A673 (cell line): ENCODE measurements around the gene TIMP1. TPM values are rescaled to one million over a fixed set of nuclear protein-coding genes. Genes with fewer than 3 reads are reported as not detected.

Experiments used
- BruUV-seq: library from RNA; stranded (reverse); fragments of 400-500 nt; replicated peaks from 2 replicates; lab custom pipeline; 2021; lab: Mats Ljungman, UMichigan
- CTCF ChIA-PET: fragments of 300-600 bp; sonication (Branson Sonifier 250); formaldehyde crosslinking; loops from one replicate; lab custom pipeline; 2022; ENCODE audit warnings: antibody characterized with exemption; lab: Charles Lee
- POLR2A ChIA-PET: fragments of 300-600 bp; sonication (Branson Sonifier 250); formaldehyde crosslinking; loops from one replicate; lab custom pipeline; 2022; ENCODE audit warnings: antibody characterized with exemption; ENCODE audit not compliant: low non-redundant PET; lab: Charles Lee
- DNase-seq: peaks from one replicate; pipeline ENCODE4 v3.0.0-alpha.2; 2015; ENCODE audit warnings: low spot score
- H3K27ac ChIP-seq: fragments of 200-600 bp; sonication (generic); 2 replicates; pipeline ENCODE4 v1.5.1; 2016; ENCODE audit warnings: mixed run types, low read depth, mild to moderate bottlenecking, mixed read lengths, antibody characterized with exemption, low read length; ENCODE audit not compliant: poor library complexity, severe bottlenecking
- H3K27me3 ChIP-seq: fragments of 200-600 bp; sonication (generic); replicated peaks from 2 replicates; pipeline ENCODE4 v1.6.1; 2017; ENCODE audit warnings: mixed run types, low read depth, mild to moderate bottlenecking, mixed read lengths, antibody characterized with exemption, low read length; ENCODE audit not compliant: insufficient read depth, poor library complexity
- H3K36me3 ChIP-seq: fragments of 200-600 bp; sonication (generic); 2 replicates; pipeline ENCODE4 v1.6.1; 2016; ENCODE audit warnings: mixed run types, mild to moderate bottlenecking, mixed read lengths, antibody characterized with exemption, low read length; ENCODE audit not compliant: insufficient read depth, poor library complexity, severe bottlenecking
- H3K4me1 ChIP-seq: fragments of 200-600 bp; sonication (generic); 2 replicates; pipeline ENCODE4 v1.6.1; 2017; ENCODE audit warnings: mixed run types, mild to moderate bottlenecking, mixed read lengths, antibody characterized with exemption, low read length; ENCODE audit not compliant: insufficient read depth, poor library complexity, severe bottlenecking
- H3K4me3 ChIP-seq: fragments of 200-600 bp; sonication (generic); 2 replicates; pipeline ENCODE4 v1.5.1; 2016; ENCODE audit warnings: low read depth, mixed run types, mild to moderate bottlenecking, mixed read lengths, low read length; ENCODE audit not compliant: poor library complexity, severe bottlenecking
- H3K9me3 ChIP-seq: fragments of 200-600 bp; sonication (generic); 2 replicates; pipeline ENCODE4 v1.6.1; 2016; ENCODE audit warnings: mixed run types, low read depth, mild to moderate bottlenecking, mixed read lengths, antibody characterized with exemption, low read length; ENCODE audit not compliant: poor library complexity, severe bottlenecking
- CTCF ChIP-seq: fragments of 300-800, 200-600 bp; sonication (generic); conservative IDR thresholded peaks from 2 replicates; pipeline ENCODE4 v1.5.1; 2017; ENCODE audit warnings: low read depth, mild to moderate bottlenecking, antibody characterized with exemption, low read length, moderate library complexity, mixed read lengths
- EZH2 ChIP-seq: fragments of 200-600 bp; sonication (generic); IDR thresholded peaks from 2 replicates; pipeline ENCODE4 v1.6.1; 2017; ENCODE audit warnings: borderline replicate concordance, low read depth, mild to moderate bottlenecking, mixed read lengths, antibody characterized with exemption, low read length; ENCODE audit not compliant: poor library complexity, severe bottlenecking
- intact Hi-C: fragments of 100-400 bp; cut with micrococcal nuclease; formaldehyde crosslinking; loops from one replicate; pipeline ENCODE4 v1.10.0; 2022; ENCODE audit not compliant: unreplicated experiment
- total RNA-seq: library from RNA; stranded (reverse); gene quantifications from 2 replicates; pipeline ENCODE4 v1.2.3, GENCODE V29; 2021

The TIMP1 gene
- total RNA-seq, 1 experiment from 2014 or later, result 471 TPM

- no peak overlapping the region for H3K27ac ChIP-seq
- no peaks in the 10 kb centered on the region for H3K4me1 ChIP-seq
- TF ChIP-seq CTCF (no peak), EZH2 (no peak)
- intact Hi-C loops, result no loop called here
- ChIA-PET POLR2A (no interaction called here), CTCF (no interaction called here)
- H3K9me3 ChIP-seq, result no peaks in the 10 kb centered on the region
- H3K27me3 ChIP-seq, result no peaks in the 10 kb centered on the region
- H3K36me3 ChIP-seq, result peaks cover 8% of the 10 kb centered on the region
- DNase-seq, result no peak
- no peak overlapping the region for H3K4me3 ChIP-seq
- no TSS peak for BruUV-seq
Measured at GRCh38 chrX:47572773-47573340, 9.4 kb upstream of the TIMP1 start.

GRCh38 chrX:47573341-47574075 lies 8.7 kb upstream of the TIMP1 start:
- Histone ChIP-seq H3K27ac (no peak overlapping the region), H3K9me3 (no peaks in the 10 kb centered on the region), H3K36me3 (peaks cover 6% of the 10 kb centered on the region), H3K4me3 (no peak overlapping the region), H3K4me1 (no peaks in the 10 kb centered on the region), H3K27me3 (no peaks in the 10 kb centered on the region)
- TF ChIP-seq CTCF, result no peak
- no peak for TF ChIP-seq EZH2
- DNase-seq, result no peak
- POLR2A ChIA-PET, result no interaction called here
- CTCF ChIA-PET, result no interaction called here
- no TSS peak for BruUV-seq
- intact Hi-C loops, result no loop called here

- no peak overlapping the region for H3K27ac ChIP-seq
- no peaks in the 10 kb centered on the region for H3K27me3 ChIP-seq
- no TSS peak for BruUV-seq
- H3K9me3 ChIP-seq, result no peaks in the 10 kb centered on the region
- H3K4me3 ChIP-seq, result no peak overlapping the region
- intact Hi-C loops, result no loop called here
- H3K4me1 ChIP-seq, result no peaks in the 10 kb centered on the region
- POLR2A ChIA-PET, result no interaction called here
- TF ChIP-seq CTCF (no peak), EZH2 (no peak)
- peaks cover 6% of the 10 kb centered on the region for H3K36me3 ChIP-seq
- DNase-seq, result no peak
- CTCF ChIA-PET, result no interaction called here
Measured at GRCh38 chrX:47574076-47574546, 8.1 kb upstream of the TIMP1 start.
